ENCODE results near the gene LTBP2. TPM values are rescaled to one million over a fixed set of nuclear protein-coding genes. Genes with fewer than 3 reads are reported as not detected.

The LTBP2 gene
- total RNA-seq, 3 donors from 2014 or later = 0.21 to 0.35 (median 0.30) TPM

DNA sequence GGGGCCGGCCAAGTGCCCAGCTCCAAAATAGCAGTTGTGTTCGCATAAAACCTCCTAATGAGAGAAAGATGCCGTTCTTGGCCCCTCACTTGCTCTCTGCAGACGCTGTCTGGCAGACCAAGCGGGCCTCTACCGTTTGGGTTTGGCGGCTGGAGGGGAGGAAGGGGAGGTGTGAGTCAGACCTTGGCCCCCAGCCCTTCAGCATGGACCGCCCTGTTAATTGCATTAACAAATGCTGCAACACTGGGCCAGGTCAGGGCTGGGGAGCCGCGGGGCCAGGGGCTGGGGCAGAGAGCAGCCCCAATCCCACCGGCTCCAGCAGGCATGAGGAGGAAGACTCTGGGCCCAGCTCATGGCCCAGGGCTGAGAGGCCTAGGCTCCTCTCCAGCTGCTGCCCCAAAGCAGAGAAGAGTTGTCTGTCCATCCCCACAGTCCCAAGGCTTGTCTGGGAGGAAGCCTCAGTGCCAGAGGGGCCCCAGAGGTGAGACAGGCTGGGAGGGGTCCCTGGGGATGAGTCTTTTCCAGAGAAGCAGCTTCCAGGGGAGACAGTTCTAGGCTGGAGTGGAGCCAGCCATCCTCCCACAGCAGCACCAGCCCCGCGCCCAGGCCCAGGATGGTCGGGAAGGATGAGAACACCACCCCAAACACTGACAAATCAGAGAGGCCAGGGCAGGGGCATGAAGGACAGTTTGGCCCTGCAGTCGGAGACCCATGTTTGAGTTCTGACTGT, 16.9 kb downstream of the LTBP2 start:
- Mint-ChIP-seq H3K4me3 (no peak overlapping the region), H3K36me3 (ENCODE audit: insufficient read depth) (no peaks in the 10 kb centered on the region), H3K27me3 (ENCODE audit: low read depth) (peaks cover 5% of the 10 kb centered on the region), H3K9me3 (no peaks in the 10 kb centered on the region), H3K4me1 (ENCODE audit: low read depth) (peaks cover 1% of the 10 kb centered on the region)
- ATAC-seq (no peak), DNase-seq (no peak)

DNA sequence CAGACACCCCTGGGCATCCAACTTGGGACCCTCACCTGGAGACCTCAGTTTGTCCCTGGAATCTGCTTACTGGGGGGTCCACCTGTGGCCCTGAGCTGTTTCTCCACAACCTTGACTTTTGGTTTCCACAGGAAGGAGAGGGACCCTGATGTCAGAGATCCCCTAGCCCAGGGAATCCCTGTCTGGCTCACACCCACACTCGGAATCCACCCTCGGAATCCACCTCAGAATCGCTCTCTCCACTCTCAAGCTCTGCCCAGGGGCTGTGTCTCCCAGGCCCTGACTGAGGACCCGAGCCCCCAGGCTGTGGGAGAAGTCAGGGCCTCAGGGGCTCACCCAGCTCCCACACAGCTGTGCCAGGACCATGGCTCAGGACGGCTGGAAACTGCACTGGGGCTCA, 17.4 kb downstream of the LTBP2 start:
- Mint-ChIP-seq H3K36me3 (ENCODE audit: insufficient read depth) (no peaks in the 10 kb centered on the region), H3K27me3 (ENCODE audit: low read depth) (peaks cover 5% of the 10 kb centered on the region), H3K4me1 (ENCODE audit: low read depth) (peaks cover 1% of the 10 kb centered on the region)

DNA sequence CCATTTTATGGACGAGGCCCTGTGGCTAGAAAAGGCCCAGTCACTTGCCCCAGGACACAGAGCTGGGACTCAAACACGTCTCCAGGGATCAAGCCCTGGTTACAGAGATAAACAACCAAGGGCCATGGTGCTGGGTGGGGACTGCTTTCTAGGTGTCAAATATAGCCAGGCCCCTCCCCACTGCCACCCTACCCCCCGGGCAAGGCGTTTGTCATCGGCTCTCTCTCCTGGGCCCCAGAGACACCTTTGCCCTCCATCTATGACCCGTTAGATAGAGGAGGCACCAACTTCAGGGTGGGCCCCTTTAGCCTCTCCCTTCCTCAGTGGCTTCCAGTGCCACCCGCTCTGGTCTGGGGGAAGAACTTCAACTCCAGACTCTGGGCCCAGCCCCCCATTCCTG, 18.0 kb downstream of the LTBP2 start:
- no peak overlapping the region for H3K4me3 Mint-ChIP-seq

More for the DNA sequence above, 17.4 kb downstream of the LTBP2 start:
- no peaks in the 10 kb centered on the region for H3K9me3 Mint-ChIP-seq
- no peak overlapping the region for H3K4me3 Mint-ChIP-seq
- DNase-seq = no peak
- ATAC-seq = no peak

DNA sequence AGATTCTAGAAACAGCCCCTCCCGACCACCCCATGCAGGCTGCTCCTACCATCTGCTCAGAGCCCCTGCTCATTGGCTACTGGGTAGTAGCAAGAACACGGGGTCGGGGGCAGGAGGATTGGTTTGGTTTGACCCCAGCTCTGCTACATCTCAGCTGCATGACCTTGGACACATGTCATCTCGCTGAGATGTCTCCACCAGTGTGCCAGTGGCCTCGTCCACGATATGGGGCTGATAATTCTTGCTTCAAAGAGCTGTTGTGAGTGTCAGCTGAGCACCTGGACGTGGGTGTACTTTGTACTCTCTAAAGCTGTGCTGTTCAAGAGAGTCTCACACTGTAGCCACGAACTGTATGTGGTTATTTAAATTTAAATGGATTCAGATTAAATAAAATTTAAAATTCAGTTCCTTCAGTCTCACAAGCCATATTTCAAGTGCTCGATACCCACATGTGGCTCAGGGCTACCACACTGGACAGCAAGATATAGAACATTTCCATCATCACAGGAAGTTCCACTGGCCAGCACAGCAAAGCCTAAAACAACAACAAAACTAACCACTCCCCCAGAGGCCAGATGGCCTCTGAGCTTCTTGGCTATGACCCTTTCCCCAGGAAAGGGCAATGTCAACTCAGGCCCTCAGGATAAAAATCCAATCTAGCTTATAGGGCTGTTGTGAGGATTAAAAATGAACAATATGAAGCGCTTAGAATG, 18.6 kb downstream of the LTBP2 start:
- DNase-seq (no peak), ATAC-seq (no peak)
- H3K27me3 Mint-ChIP-seq (ENCODE audit: low read depth) = peaks cover 5% of the 10 kb centered on the region
- peaks cover 1% of the 10 kb centered on the region for H3K4me1 Mint-ChIP-seq (ENCODE audit: low read depth)
- H3K4me3 Mint-ChIP-seq = no peak overlapping the region
- H3K9me3 Mint-ChIP-seq = no peaks in the 10 kb centered on the region
- no peaks in the 10 kb centered on the region for H3K36me3 Mint-ChIP-seq (ENCODE audit: insufficient read depth)

More for the DNA sequence above, 18.0 kb downstream of the LTBP2 start:
- no peaks in the 10 kb centered on the region for H3K36me3 Mint-ChIP-seq (ENCODE audit: insufficient read depth)
- H3K9me3 Mint-ChIP-seq = no peaks in the 10 kb centered on the region
- ATAC-seq = no peak
- no peak for DNase-seq
- H3K27me3 Mint-ChIP-seq (ENCODE audit: low read depth) = peaks cover 5% of the 10 kb centered on the region
- peaks cover 1% of the 10 kb centered on the region for H3K4me1 Mint-ChIP-seq (ENCODE audit: low read depth)

DNA sequence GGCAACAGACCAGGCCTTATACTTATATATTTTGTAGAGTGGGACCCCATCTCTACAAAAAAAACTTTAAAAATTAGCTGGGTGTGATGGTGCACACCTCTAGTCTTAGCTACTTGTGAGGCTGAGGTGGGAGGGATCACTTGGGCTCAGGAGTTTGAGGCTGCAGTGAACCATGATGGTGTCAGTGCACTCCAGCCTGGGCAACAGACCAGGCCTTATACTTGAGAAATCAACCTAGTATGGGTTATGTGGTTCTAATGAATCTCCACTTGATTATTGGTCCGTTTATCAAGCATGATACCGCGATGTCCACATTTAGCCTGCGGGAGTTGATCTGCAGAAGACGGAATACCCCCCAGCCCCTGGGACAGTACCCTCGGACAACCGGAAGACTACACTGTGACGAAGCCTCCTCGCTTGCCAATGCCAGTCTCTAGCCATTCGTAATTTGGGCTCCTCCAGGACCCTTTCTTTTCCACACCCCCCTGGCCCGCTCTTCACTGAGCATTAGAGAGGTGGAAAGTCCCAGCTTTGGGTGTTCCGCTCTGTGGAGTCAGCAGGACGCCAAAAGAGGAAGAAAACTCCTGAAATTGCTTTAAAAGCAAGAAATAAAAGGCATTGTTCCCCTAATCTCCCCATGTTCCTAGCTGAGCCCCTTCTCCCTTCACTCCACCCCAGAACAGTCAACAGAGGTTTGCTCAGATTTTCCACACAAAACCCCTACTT, 19.4 kb downstream of the LTBP2 start:
- H3K4me3 Mint-ChIP-seq = no peak overlapping the region
- ATAC-seq (no peak), DNase-seq (no peak)
- no peaks in the 10 kb centered on the region for H3K36me3 Mint-ChIP-seq (ENCODE audit: insufficient read depth)
- H3K27me3 Mint-ChIP-seq (ENCODE audit: low read depth) = peaks cover 5% of the 10 kb centered on the region
- H3K9me3 Mint-ChIP-seq = no peaks in the 10 kb centered on the region
- peaks cover 1% of the 10 kb centered on the region for H3K4me1 Mint-ChIP-seq (ENCODE audit: low read depth)

DNA sequence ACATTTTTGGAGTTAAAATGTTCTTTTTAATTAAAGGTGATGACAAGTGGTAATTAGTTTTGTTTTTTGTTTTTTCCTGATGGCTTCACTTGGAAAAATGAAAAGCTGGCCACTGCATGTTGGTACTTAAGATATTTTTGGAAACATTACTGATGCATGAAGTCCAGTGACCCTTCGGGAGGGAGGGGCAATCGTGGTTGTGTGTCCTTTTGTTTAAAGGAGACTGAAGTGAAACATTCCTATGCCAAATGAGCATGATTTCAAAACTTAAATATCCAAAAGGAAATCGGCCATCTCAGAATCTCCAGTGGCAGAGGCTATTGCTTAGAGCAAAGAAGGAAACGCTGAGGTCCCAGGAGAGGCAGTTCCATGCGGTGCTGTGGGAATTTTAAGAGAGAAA, 20.1 kb downstream of the LTBP2 start:
- DNase-seq (no peak), ATAC-seq (no peak)
- peaks cover 1% of the 10 kb centered on the region for H3K4me1 Mint-ChIP-seq (ENCODE audit: low read depth)
- no peaks in the 10 kb centered on the region for H3K9me3 Mint-ChIP-seq
- H3K36me3 Mint-ChIP-seq (ENCODE audit: insufficient read depth) = no peaks in the 10 kb centered on the region
- H3K4me3 Mint-ChIP-seq = no peak overlapping the region
- peaks cover 5% of the 10 kb centered on the region for H3K27me3 Mint-ChIP-seq (ENCODE audit: low read depth)

DNA sequence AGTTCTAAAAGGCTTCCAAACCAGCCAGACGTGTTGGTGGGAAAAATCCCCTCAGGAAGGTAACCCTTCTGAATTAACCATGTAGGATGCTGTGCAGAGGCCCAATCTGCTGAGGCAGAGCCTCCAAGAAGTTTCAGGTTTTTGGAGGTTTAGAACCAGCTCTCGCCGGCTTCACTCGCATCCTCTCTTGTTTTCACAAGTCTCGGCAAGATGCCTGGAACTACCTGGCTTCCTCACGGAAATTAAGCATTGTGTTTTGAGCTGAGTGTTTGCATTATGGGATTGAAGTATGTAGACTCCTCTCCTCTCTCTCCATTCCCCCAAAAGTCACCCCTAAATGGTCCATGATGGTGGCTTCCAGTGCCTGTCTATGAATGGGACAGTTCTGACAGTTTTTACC, 20.6 kb downstream of the LTBP2 start:
- Mint-ChIP-seq H3K36me3 (ENCODE audit: insufficient read depth) (no peaks in the 10 kb centered on the region), H3K4me1 (ENCODE audit: low read depth) (peaks cover 1% of the 10 kb centered on the region), H3K27me3 (ENCODE audit: low read depth) (peaks cover 5% of the 10 kb centered on the region), H3K4me3 (no peak overlapping the region), H3K9me3 (no peaks in the 10 kb centered on the region)
- ATAC-seq (no peak), DNase-seq (no peak)

DNA sequence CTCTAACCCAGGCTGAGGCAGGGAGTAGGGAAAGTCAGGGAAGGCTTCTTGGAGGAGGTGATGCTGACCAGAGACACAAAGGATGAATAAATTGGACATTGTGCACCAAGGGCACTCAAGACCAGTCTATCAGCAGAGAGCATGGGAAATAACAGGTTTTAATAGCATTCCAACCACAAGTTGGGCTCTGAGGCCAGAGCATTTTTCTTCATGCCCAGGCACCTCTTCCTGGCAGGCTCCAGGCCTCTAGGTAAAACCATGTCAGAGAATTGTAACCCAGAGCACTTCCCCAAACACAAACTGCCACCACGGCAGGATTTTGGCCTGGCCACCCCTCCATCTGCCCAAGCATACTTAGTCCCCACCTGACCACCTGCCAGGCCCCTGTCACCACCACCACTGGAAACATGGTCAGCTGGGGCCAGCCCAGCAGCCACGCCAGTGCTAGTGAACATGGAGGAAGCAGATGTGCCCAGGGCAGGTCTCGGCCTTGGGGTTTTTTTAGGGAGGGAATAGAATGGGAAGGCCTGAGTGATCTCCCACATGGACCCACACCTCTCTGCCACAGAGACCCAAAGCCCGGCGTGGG, 22.7 kb downstream of the LTBP2 start:
- ATAC-seq (no peak), DNase-seq (no peak)

DNA sequence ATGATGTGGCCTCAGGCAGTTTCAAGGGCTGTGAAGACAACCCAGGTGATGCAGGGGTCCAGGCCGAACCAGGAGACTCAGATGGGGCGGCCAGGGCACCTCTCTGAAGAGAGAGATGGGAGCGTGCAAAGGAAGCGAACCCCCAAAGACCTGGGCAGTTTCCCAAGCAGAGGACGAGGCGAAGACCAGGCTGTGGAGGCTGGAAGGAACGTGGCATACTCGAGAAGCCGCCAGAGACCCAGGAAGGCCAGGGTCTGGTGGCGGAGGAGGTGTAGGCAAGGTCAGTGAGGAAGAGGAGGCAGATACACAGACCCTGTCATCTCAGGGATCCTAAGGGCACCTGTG, 24.7 kb downstream of the LTBP2 start:
- Mint-ChIP-seq H3K9me3 (no peaks in the 10 kb centered on the region), H3K4me3 (no peak overlapping the region), H3K27me3 (ENCODE audit: low read depth) (no peaks in the 10 kb centered on the region), H3K4me1 (ENCODE audit: low read depth) (peaks cover under 1% of the 10 kb centered on the region), H3K36me3 (ENCODE audit: insufficient read depth) (no peaks in the 10 kb centered on the region)
- ATAC-seq = no peak
- DNase-seq = no peak

More for the DNA sequence above, 22.7 kb downstream of the LTBP2 start:
- peaks cover 1% of the 10 kb centered on the region for H3K4me1 Mint-ChIP-seq (ENCODE audit: low read depth)
- no peaks in the 10 kb centered on the region for H3K9me3 Mint-ChIP-seq
- no peaks in the 10 kb centered on the region for H3K36me3 Mint-ChIP-seq (ENCODE audit: insufficient read depth)
- H3K27me3 Mint-ChIP-seq (ENCODE audit: low read depth) = peaks cover 5% of the 10 kb centered on the region
- no peak overlapping the region for H3K4me3 Mint-ChIP-seq

DNA sequence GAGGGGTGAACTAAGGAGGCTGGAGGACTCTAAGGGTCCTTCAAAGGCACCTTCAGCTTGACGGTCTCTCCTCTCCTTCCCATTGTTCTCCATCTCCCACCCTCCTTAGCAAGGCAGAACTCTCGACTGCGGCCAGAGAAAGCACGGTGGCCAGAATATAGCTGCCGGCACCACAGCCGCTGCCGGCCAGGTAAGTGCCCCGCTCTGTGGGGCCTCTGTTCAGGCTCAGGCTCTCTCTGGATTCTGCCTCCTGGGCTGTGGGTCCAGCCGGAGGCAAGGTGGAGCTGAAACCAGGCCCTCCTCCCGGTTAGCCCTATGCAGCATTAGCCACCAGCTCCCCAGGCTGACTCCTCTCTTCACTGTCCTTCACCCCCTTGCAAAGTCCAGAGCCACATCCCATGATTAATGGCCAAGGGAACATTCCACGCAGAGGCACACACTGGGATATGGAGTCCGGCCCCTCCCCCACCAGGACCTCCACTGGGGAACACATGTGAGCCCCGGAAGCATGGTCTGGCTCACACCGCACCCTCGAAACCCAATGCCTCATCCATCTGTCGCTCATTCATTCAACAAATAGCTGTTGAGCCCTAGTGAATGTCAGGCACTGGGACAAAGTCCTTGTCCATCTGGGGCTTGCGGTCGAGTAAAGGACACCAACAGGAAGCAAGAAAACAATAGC, 25.2 kb downstream of the LTBP2 start:
- ATAC-seq = no peak
- peaks cover 3% of the 10 kb centered on the region for H3K4me1 Mint-ChIP-seq (ENCODE audit: low read depth)
- H3K36me3 Mint-ChIP-seq (ENCODE audit: insufficient read depth) = no peaks in the 10 kb centered on the region
- H3K27me3 Mint-ChIP-seq (ENCODE audit: low read depth) = no peaks in the 10 kb centered on the region
- no peak for DNase-seq
- H3K4me3 Mint-ChIP-seq = no peak overlapping the region
- H3K9me3 Mint-ChIP-seq = no peaks in the 10 kb centered on the region

DNA sequence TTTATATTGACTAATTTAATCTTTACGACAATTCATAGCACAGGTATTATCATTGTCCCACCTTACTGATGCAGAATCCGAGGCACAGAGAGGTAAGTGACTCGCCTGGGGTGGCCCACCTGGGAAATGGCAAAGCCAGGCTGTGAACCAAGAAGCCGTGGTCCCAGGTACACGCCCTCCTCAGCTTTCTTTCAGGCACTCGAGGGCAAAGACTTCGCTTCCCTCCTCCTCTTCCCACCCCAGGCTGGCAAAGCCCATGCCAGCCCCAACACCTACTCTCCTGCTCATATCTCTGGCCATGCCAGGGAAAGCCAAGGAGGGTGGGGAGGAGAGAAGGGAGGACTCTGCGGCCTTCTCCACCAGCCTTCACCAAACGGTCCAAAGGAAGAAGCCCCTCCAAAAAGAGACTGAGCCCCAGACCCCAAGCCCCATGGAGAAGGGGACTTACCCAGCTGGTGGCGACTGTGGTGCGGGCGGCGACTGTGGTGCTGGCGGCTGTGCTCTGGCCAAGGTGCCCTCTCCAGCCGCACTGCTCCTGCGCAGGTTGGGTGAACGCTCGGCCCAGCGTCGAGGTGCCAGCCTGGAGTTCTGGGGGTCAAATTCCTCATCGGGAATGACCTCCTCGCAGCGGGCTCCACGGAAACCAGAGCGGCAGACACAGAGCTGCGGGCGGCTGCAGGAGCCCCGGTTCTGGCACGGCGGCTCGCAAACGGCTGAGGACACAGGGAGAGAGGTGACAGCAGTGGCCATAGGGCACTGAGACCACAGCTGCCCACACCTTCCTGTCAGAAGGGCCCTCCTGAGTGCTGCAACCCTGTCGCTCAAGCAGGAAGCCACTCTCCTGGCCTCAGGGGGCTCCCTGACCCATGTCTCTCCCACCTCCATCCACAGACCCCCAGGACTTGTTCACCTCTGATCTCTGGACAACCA, 26.4 kb downstream of the LTBP2 start:
- no peaks in the 10 kb centered on the region for H3K27me3 Mint-ChIP-seq (ENCODE audit: low read depth)
- peaks cover 3% of the 10 kb centered on the region for H3K4me1 Mint-ChIP-seq (ENCODE audit: low read depth)
- DNase-seq (no peak), ATAC-seq (no peak)
- no peaks in the 10 kb centered on the region for H3K36me3 Mint-ChIP-seq (ENCODE audit: insufficient read depth)
- no peak overlapping the region for H3K4me3 Mint-ChIP-seq
- H3K9me3 Mint-ChIP-seq = no peaks in the 10 kb centered on the region

DNA sequence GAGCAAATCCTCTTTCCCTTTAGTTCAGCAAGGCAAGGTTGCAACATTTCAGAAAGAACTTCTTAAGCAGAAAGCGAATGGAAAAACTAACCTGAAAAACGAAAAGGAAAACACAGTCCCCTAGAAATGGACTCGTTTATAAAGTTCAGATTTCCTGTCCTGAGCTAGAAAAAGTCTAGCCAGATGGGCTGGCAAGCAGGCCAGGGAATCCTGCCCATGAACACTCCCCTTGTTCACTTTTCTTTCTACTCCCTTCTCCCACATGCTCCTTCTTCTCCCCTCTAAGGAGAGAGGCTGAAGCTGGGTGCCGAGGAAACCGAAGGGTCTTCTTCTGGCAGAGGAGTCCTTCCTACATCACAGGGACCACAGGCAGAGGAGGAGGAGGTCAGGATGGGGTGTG, 27.1 kb downstream of the LTBP2 start:
- no peaks in the 10 kb centered on the region for H3K36me3 Mint-ChIP-seq (ENCODE audit: insufficient read depth)
- H3K4me3 Mint-ChIP-seq = no peak overlapping the region
- H3K27me3 Mint-ChIP-seq (ENCODE audit: low read depth) = no peaks in the 10 kb centered on the region
- H3K9me3 Mint-ChIP-seq = no peaks in the 10 kb centered on the region
- DNase-seq = no peak
- H3K4me1 Mint-ChIP-seq (ENCODE audit: low read depth) = peaks cover 7% of the 10 kb centered on the region
- ATAC-seq = no peak

DNA sequence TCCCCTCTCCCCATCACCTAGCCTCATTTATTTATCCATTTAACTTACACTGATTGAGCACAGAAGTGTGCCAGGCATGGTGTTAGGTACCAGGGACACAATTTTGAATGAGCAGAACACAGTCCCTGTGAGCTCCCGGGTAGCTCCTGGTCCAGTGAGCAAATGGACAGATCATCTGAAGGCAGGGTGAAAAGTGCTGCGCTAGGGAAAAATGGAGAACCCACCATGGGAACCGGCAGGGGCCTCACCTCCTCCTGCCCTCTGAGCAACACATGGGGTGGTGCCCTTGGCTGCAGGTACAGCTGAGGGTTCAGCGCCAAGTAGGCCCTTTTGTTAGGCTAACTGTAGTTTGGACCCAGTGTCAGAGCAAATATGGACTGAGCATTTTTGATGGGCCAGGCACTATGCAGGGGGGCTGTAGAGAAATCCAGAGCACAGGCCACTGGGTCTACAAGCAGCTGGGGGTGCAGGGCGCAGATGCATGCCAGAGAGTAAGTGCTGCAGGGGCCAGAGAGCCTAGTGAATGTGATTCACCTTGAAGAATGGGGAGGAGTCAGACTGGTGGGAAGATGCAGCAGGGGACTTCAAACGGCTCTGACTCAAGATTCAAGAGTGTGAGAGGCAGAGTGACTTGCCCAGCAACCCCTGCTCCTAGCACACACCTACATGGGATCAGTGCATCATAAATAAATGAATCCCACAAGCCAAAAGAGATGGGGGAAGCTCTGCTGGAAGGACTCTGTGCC, 28.2 kb downstream of the LTBP2 start:
- no peaks in the 10 kb centered on the region for H3K9me3 Mint-ChIP-seq
- ATAC-seq = peak; percentile 82 to 85
- no peak overlapping the region for H3K4me3 Mint-ChIP-seq
- peaks cover 17% of the 10 kb centered on the region for H3K4me1 Mint-ChIP-seq (ENCODE audit: low read depth)
- DNase-seq = no peak
- no peaks in the 10 kb centered on the region for H3K36me3 Mint-ChIP-seq (ENCODE audit: insufficient read depth)
- H3K27me3 Mint-ChIP-seq (ENCODE audit: low read depth) = no peaks in the 10 kb centered on the region
